ENCODE data around the gene SLC4A2. TPM values are rescaled to one million over a fixed set of nuclear protein-coding genes. Genes with fewer than 3 reads are reported as not detected.

The SLC4A2 gene
- total and polyA plus RNA-seq, 2 of the 8 experiments (the other 6 are each of a cell fraction or from before 2014, with no cell fraction given): 72.6 to 147 TPM

- no peak for TF ChIP-seq MAX (IDR thresholded peaks at IDR 0.05)
- TF ChIP-seq E2F6 (IDR thresholded peaks at IDR 0.05): no peak
- TF ChIP-seq SUZ12 (IDR thresholded peaks at IDR 0.05; ENCODE audit: low read length): no peak
- TF ChIP-seq TEAD4 (IDR thresholded peaks at IDR 0.05; ENCODE audit: low read depth, low read length): peak; percentile 93
- TF ChIP-seq SP1 (IDR thresholded peaks at IDR 0.05; ENCODE audit: low read depth, low read length): peak; percentile 14; the same call in 1 of the 2 replicates
- no peak for TF ChIP-seq RFX5 (IDR thresholded peaks at IDR 0.05; ENCODE audit: borderline replicate concordance, low read depth, low read length)
- no peak for TF ChIP-seq CREB1 (IDR thresholded peaks at IDR 0.05)
- no peak for TF ChIP-seq CHD2 (IDR thresholded peaks at IDR 0.05; ENCODE audit: low read length)
- TF ChIP-seq GTF2F1 (IDR thresholded peaks at IDR 0.05; ENCODE audit: borderline replicate concordance, low read depth, low read length): no peak
- no peak for TF ChIP-seq BACH1 (IDR thresholded peaks at IDR 0.05; ENCODE audit: low read length)
- no peak for TF ChIP-seq NRF1 (IDR thresholded peaks at IDR 0.05; ENCODE audit: low read depth, low read length)
- no peak for TF ChIP-seq ATF3 (IDR thresholded peaks at IDR 0.05; ENCODE audit: insufficient read depth, low read depth, low read length)
- no peak for TF ChIP-seq RBBP5 (IDR thresholded peaks at IDR 0.05; ENCODE audit: borderline replicate concordance, low read depth, low read length)
- no peak for TF ChIP-seq JUN (IDR thresholded peaks at IDR 0.05; ENCODE audit: low read depth, low read length)
Measured at GRCh38 chr7:151068069-151068773, 8.8 kb downstream of the SLC4A2 start (continued).

All from H1 (cell line).